Activated naive CD8-positive, alpha-beta T cell treated with anti-CD3 and anti-CD28 coated beads for 36 hours (primary cell): ENCODE results near the gene NEUROD2. TPM values are rescaled to one million over a fixed set of nuclear protein-coding genes. Genes with fewer than 3 reads are reported as not detected.

Experiments used
- DNase-seq: peaks from one replicate; pipeline ENCODE4 v3.0.0; 2021
- H3K27ac Mint-ChIP-seq: one replicate; pipeline ENCODE4 v1.8.0; 2022; ENCODE audit warnings: mild to moderate bottlenecking, moderate library complexity, mixed read lengths
- H3K27me3 Mint-ChIP-seq: one replicate; pipeline ENCODE4 v1.8.0; 2022; ENCODE audit warnings: mild to moderate bottlenecking, mixed read lengths
- H3K36me3 Mint-ChIP-seq: one replicate; pipeline ENCODE4 v1.8.0; 2021; ENCODE audit warnings: mild to moderate bottlenecking, mixed read lengths
- H3K4me1 Mint-ChIP-seq: one replicate; pipeline ENCODE4 v1.8.0; 2021; ENCODE audit warnings: mixed read lengths
- H3K4me3 Mint-ChIP-seq: one replicate; pipeline ENCODE4 v1.8.0; 2022; ENCODE audit warnings: mild to moderate bottlenecking, moderate library complexity, mixed read lengths
- H3K9me3 Mint-ChIP-seq: one replicate; pipeline ENCODE4 v1.8.0; 2022; ENCODE audit warnings: mixed read lengths
- total RNA-seq, 2 experiments: library from RNA; stranded (reverse); gene quantifications; one replicate each; pipeline ENCODE4 v1.2.3, GENCODE V29; 2021

Gene NEUROD2
- total RNA-seq, 2 experiments from 2014 or later = not detected

GRCh38 chr17:39566094-39566850 lies 41.4 kb downstream of the NEUROD2 start:
- no peaks in the 10 kb centered on the region for H3K4me1 Mint-ChIP-seq
- H3K27me3 Mint-ChIP-seq = no peaks in the 10 kb centered on the region
- H3K36me3 Mint-ChIP-seq = peaks cover 36% of the 10 kb centered on the region
- H3K4me3 Mint-ChIP-seq = no peak overlapping the region
- H3K9me3 Mint-ChIP-seq = peaks cover 6% of the 10 kb centered on the region
- no peak for DNase-seq
- no peak overlapping the region for H3K27ac Mint-ChIP-seq

DNA sequence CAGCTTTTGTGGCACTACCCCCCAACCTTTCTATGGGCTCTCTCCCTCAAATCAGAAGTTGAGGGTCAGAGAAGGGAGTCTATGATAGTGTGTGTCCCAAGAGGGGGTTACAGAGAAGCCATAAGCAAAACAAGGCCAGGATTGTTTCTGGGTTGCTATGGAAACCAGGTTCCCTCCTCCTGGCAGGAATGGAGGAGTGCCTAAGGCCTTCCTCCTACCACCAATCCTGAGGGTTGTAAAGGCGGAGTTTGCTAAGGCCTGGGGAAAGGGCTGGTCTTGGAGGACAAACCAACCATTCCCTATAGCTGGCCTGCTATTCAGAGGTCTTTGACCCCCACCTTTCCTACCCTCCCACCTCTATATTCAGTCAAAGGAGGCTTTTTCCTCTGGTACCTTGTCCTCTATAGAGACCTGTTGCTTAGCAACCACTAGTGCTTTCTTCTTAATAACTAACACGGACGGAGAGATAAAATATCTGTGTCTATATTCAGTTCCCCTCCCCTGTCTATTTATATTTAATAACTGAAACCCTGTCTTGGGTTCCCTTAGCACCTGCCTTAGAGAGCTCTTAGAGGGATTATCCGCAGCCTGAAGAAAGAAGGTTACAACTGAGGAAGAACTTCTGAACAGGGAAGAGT lies 43.4 kb downstream of the NEUROD2 start:
- Mint-ChIP-seq H3K9me3 (no peaks in the 10 kb centered on the region), H3K27ac (no peak overlapping the region), H3K27me3 (no peaks in the 10 kb centered on the region), H3K4me1 (no peaks in the 10 kb centered on the region), H3K4me3 (no peak overlapping the region), H3K36me3 (peaks cover 19% of the 10 kb centered on the region)
- DNase-seq = no peak

DNA sequence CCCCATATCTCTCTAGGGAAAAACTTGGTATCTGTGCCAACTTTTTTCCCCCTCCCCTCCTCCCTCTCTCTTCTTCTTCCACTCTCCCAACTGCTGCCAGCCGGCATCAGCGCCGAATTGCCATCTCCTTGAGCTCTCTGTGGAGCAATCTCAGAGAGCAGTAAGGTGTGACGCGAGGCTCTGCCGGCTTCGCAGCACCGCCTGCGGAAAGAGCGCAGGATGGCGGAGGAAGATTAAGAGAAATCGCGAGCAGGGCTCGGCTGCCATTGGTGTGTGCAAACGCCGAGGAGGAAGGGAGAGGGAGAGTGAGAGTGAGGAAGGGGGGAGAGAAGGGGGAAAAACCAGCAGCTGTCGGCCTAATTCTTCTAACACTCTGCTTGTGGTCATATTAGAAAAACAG lies 44.2 kb downstream of the NEUROD2 start:
- H3K27ac Mint-ChIP-seq = no peak overlapping the region
- no peaks in the 10 kb centered on the region for H3K9me3 Mint-ChIP-seq
- DNase-seq = no peak
- H3K36me3 Mint-ChIP-seq = peaks cover 17% of the 10 kb centered on the region
- H3K4me3 Mint-ChIP-seq = no peak overlapping the region
- no peaks in the 10 kb centered on the region for H3K27me3 Mint-ChIP-seq
- H3K4me1 Mint-ChIP-seq = no peaks in the 10 kb centered on the region

GRCh38 chr17:39562976-39563375 lies 44.7 kb downstream of the NEUROD2 start:
- Mint-ChIP-seq H3K27me3 (no peaks in the 10 kb centered on the region), H3K4me3 (no peak overlapping the region), H3K36me3 (peaks cover 13% of the 10 kb centered on the region), H3K27ac (no peak overlapping the region), H3K4me1 (no peaks in the 10 kb centered on the region), H3K9me3 (no peaks in the 10 kb centered on the region)
- no peak for DNase-seq

GRCh38 chr17:39562395-39562794 lies 45.3 kb downstream of the NEUROD2 start:
- Mint-ChIP-seq H3K27me3 (no peaks in the 10 kb centered on the region), H3K4me3 (no peak overlapping the region), H3K4me1 (no peaks in the 10 kb centered on the region), H3K36me3 (peaks cover 10% of the 10 kb centered on the region), H3K9me3 (no peaks in the 10 kb centered on the region), H3K27ac (no peak overlapping the region)
- DNase-seq = no peak

GRCh38 chr17:39556423-39556822 lies 51.3 kb downstream of the NEUROD2 start:
- Mint-ChIP-seq H3K36me3 (peaks cover 4% of the 10 kb centered on the region), H3K4me1 (no peaks in the 10 kb centered on the region), H3K27ac (no peak overlapping the region), H3K27me3 (no peaks in the 10 kb centered on the region), H3K9me3 (no peaks in the 10 kb centered on the region), H3K4me3 (no peak overlapping the region)
- no peak for DNase-seq

DNA sequence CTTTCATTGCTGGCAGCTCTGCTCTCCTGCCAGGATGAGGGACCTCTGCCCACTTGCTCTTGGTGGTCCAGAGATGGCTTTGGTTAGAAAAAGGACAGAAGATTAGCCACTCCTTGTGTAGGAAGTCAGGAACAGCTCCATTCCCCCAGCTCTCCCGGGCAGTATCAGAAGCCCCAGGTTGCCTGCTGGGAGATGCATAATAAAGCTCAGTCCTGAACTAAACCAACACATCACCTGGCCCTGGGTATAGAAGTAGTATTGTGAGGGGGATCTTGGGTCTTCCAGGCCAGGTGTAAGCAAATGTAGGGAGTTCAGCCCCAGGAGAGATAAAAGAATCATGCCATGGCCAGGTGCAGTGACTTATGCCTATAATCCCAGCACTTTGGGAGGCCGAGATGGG lies 52.4 kb downstream of the NEUROD2 start:
- no peaks in the 10 kb centered on the region for H3K9me3 Mint-ChIP-seq
- no peaks in the 10 kb centered on the region for H3K4me1 Mint-ChIP-seq
- H3K27me3 Mint-ChIP-seq = no peaks in the 10 kb centered on the region
- no peak overlapping the region for H3K4me3 Mint-ChIP-seq
- peaks cover 4% of the 10 kb centered on the region for H3K36me3 Mint-ChIP-seq
- DNase-seq = no peak
- H3K27ac Mint-ChIP-seq = no peak overlapping the region

Other genes starting within 250 kb of the NEUROD2 start
- gene FBXL20, start 206.3 kb downstream of the NEUROD2 start, total RNA-seq = 10 to 100 TPM; 15.7 to 16.3 TPM
- gene MED1, start 156.7 kb downstream of the NEUROD2 start, total RNA-seq = 10 to 100 TPM; 78.4 to 83.1 TPM
- 10 to 100 TPM; 78.8 to 82.1 TPM for gene CDK12, start 146.4 kb downstream of the NEUROD2 start, total RNA-seq
- not detected for gene PPP1R1B, start 19.0 kb upstream of the NEUROD2 start, total RNA-seq
- 10 to 100 TPM; 47.9 to 53.2 TPM for gene STARD3, start 29.2 kb upstream of the NEUROD2 start, total RNA-seq
- under 1 TPM; 0.78 to 0.89 TPM for gene TCAP, start 57.4 kb upstream of the NEUROD2 start, total RNA-seq
- not detected for gene PNMT, start 60.5 kb upstream of the NEUROD2 start, total RNA-seq
- 1 to 10 TPM; 7.8 to 8.9 TPM for gene PGAP3, start 80.1 kb upstream of the NEUROD2 start, total RNA-seq
- 1 to 10 TPM; 3.8 to 4.3 TPM for gene ERBB2, start 92.1 kb upstream of the NEUROD2 start, total RNA-seq
- 10 to 100 TPM; 30.7 to 33.3 TPM for gene MIEN1, start 122.6 kb upstream of the NEUROD2 start, total RNA-seq
- gene GRB7, start 130.0 kb upstream of the NEUROD2 start, total RNA-seq = under 1 TPM; 0.60 to 0.84 TPM